Activated CD4-positive, alpha-beta T cell treated with anti-CD3 and anti-CD28 coated beads for 24 hours (primary cell): ENCODE measurements around the gene KCNH1.
A peak's percentile ranks its signal among the peaks of the same experiment; 100 is the strongest.

Experiments
- DNase-seq, 2 donors: peaks; one replicate each; pipeline ENCODE4 v3.0.0-alpha.2; 2020; ENCODE audit warnings: low read depth in 2 of 2

The KCNH1 gene

GRCh38 chr1:210755991-210756659 is 377.8 kb downstream of the KCNH1 start:
- no peak for DNase-seq

- no peak for DNase-seq
Measured at GRCh38 chr1:210754878-210755665, 378.9 kb downstream of the KCNH1 start.

GRCh38 chr1:210751911-210752310 is 382.0 kb downstream of the KCNH1 start:
- DNase-seq = no peak

- DNase-seq = no peak
Measured at GRCh38 chr1:210750468-210750867, 383.5 kb downstream of the KCNH1 start.

GRCh38 chr1:210748796-210749195 is 385.2 kb downstream of the KCNH1 start:
- DNase-seq = no peak

GRCh38 chr1:210747890-210748289 is 386.1 kb downstream of the KCNH1 start:
- no peak for DNase-seq

GRCh38 chr1:210747112-210747511 is 386.8 kb downstream of the KCNH1 start:
- DNase-seq = no peak

GRCh38 chr1:210746024-210746731 is 387.8 kb downstream of the KCNH1 start:
- DNase-seq = no peak

GRCh38 chr1:210743038-210743437 is 390.9 kb downstream of the KCNH1 start:
- no peak for DNase-seq

GRCh38 chr1:210741564-210741963 is 392.4 kb downstream of the KCNH1 start:
- no peak for DNase-seq

- DNase-seq = no peak
Measured at GRCh38 chr1:210739627-210740026, 394.3 kb downstream of the KCNH1 start.

- no peak for DNase-seq
Measured at GRCh38 chr1:210738256-210738655, 395.7 kb downstream of the KCNH1 start.

- no peak for DNase-seq
Measured at GRCh38 chr1:210736713-210737112, 397.2 kb downstream of the KCNH1 start.

GRCh38 chr1:210731597-210731996 is 402.4 kb downstream of the KCNH1 start:
- no peak for DNase-seq

GRCh38 chr1:210731193-210731592 is 402.8 kb downstream of the KCNH1 start:
- DNase-seq = no peak

GRCh38 chr1:210730023-210730422 is 403.9 kb downstream of the KCNH1 start:
- DNase-seq = no peak

- DNase-seq = no peak
Measured at GRCh38 chr1:210728437-210729149, 405.4 kb downstream of the KCNH1 start.

- no peak for DNase-seq
Measured at GRCh38 chr1:210727709-210728108, 406.2 kb downstream of the KCNH1 start.

GRCh38 chr1:210726621-210727020 is 407.3 kb downstream of the KCNH1 start:
- DNase-seq = peak; percentile 1 to 35

- DNase-seq = no peak
Measured at GRCh38 chr1:210724768-210725167, 409.2 kb downstream of the KCNH1 start.

- DNase-seq = no peak
Measured at GRCh38 chr1:210723646-210724045, 410.3 kb downstream of the KCNH1 start.
